Suprapubic skin (tissue), 3 donors: ENCODE data around the gene LIPA.

Source experiments
- CTCF ChIP-seq, 2 donors: fragments of 200-600 bp in 1 of 2; fragments of 450-650 bp in 1 of 2; sonication (generic) in 1 of 2; IDR thresholded peaks; one replicate each; pipeline ENCODE4 v1.5.1; 2016 to 2019; ENCODE audit warnings: antibody characterized with exemption in 2 of 2, mild to moderate bottlenecking in 1 of 2, moderate library complexity in 1 of 2
- POLR2A ChIP-seq, 2 donors: fragments of 450-650 bp; IDR thresholded peaks; one replicate each; pipeline ENCODE4 v1.6.1; 2017; ENCODE audit warnings: antibody characterized with exemption in 2 of 2, mild to moderate bottlenecking in 2 of 2, moderate library complexity in 2 of 2

- TF ChIP-seq CTCF (IDR thresholded peaks at IDR 0.05) (no peak), POLR2A (IDR thresholded peaks at IDR 0.05) (no peak)
These were observed 23.8 kb upstream of the LIPA start for GRCh38 chr10:89275383-89275782.
